ENCODE data around the gene CRTAC1. TPM values are rescaled to one million over a fixed set of nuclear protein-coding genes. Genes with fewer than 3 reads are reported as not detected.

Gene CRTAC1
- total RNA-seq, 1 donor from 2014 or later = 0.82 TPM

DNA sequence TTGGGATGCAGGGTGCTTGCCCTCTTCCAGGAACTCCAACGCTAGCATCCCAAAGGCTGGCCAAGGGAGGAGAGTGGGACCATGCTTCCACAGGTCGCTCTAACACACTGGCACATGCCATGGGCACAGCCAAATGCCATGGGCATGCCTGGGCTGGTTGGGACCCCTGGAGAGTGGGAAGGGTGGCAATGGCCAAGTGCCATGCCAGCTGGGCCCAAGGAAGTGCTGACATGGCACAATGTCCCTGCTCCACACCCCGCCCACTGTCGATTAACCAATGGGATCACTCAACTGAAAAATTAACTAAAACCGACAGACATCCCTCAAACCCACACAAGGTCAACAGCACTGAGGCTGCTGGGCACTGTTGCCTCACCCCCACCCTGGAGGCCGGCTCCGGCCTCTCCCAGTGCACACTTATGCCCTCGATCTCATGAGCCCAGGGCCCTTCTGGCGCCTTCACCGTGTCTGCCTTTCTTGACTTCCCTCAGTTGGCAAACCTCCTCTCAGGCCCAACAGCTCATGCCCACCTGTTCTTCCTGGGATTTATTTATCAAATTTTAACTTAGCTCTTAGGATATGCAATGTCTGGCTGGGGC, 97.4 kb downstream of the CRTAC1 start:
- Mint-ChIP-seq H3K4me3 (no peak overlapping the region), H3K4me1 (no peaks in the 10 kb centered on the region), H3K27me3 (ENCODE audit: low read depth) (peaks cover 36% of the 10 kb centered on the region), H3K27ac (ENCODE audit: unreplicated experiment) (no peak overlapping the region), H3K36me3 (ENCODE audit: low read depth) (no peaks in the 10 kb centered on the region), H3K9me3 (no peaks in the 10 kb centered on the region)
- no peak for DNase-seq (ENCODE audit: low read depth, low spot score)
- TF ChIP-seq, protein P1, sequence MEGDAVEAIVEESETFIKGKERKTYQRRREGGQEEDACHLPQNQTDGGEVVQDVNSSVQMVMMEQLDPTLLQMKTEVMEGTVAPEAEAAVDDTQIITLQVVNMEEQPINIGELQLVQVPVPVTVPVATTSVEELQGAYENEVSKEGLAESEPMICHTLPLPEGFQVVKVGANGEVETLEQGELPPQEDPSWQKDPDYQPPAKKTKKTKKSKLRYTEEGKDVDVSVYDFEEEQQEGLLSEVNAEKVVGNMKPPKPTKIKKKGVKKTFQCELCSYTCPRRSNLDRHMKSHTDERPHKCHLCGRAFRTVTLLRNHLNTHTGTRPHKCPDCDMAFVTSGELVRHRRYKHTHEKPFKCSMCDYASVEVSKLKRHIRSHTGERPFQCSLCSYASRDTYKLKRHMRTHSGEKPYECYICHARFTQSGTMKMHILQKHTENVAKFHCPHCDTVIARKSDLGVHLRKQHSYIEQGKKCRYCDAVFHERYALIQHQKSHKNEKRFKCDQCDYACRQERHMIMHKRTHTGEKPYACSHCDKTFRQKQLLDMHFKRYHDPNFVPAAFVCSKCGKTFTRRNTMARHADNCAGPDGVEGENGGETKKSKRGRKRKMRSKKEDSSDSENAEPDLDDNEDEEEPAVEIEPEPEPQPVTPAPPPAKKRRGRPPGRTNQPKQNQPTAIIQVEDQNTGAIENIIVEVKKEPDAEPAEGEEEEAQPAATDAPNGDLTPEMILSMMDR (conservative IDR thresholded peaks at IDR 0.05) = no peak

DNA sequence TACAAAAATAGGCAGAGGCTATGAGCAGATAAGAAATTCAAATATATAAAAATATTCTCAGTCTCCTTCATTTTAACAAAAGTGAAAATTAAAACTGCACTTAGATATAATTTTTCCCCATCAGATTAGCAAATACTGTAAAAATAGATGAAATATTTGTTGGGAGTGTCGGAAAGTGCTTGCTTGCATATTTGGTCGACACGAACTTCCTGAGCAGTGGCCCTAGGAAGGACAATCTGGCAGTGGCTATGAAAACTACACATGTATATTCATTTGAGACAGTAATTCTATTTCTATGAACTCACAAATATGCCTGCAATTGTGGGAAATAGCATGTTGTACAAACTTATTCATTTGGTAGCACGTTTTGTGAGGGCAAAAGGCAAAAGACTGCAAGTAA, 99.4 kb downstream of the CRTAC1 start:
- Mint-ChIP-seq H3K36me3 (ENCODE audit: low read depth) (no peaks in the 10 kb centered on the region), H3K4me1 (no peaks in the 10 kb centered on the region), H3K27me3 (ENCODE audit: low read depth) (peaks cover 40% of the 10 kb centered on the region), H3K4me3 (no peak overlapping the region), H3K9me3 (no peaks in the 10 kb centered on the region), H3K27ac (ENCODE audit: unreplicated experiment) (no peak overlapping the region)
- TF ChIP-seq, protein P1 (conservative IDR thresholded peaks at IDR 0.05) = no peak
- DNase-seq (ENCODE audit: low read depth, low spot score) = no peak

DNA sequence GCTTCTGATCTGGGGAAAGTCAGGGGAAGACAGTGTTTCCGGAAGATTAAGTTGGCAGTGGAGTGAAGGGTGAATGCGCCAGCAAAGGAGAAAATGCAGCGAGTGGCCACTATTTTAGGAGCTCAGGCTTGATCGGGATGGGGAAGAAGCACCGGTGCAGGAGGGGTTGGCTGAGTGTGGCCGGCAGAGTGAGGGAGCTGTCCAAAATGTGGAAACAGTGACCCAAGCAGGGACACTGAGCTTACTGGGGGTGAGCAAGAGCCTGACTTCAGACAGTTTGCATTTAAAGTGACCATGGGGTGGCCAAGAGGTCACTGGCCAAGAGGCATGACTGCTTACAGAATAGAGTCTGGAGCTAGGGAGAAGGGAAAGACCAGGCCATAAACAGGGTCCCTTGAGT, 101.5 kb downstream of the CRTAC1 start:
- H3K9me3 Mint-ChIP-seq = no peaks in the 10 kb centered on the region
- peaks cover 44% of the 10 kb centered on the region for H3K27me3 Mint-ChIP-seq (ENCODE audit: low read depth)
- no peak overlapping the region for H3K27ac Mint-ChIP-seq (ENCODE audit: unreplicated experiment)
- H3K4me1 Mint-ChIP-seq = no peaks in the 10 kb centered on the region
- TF ChIP-seq, protein P1 (conservative IDR thresholded peaks at IDR 0.05) = no peak
- DNase-seq (ENCODE audit: low read depth, low spot score) = no peak
- no peaks in the 10 kb centered on the region for H3K36me3 Mint-ChIP-seq (ENCODE audit: low read depth)
- no peak overlapping the region for H3K4me3 Mint-ChIP-seq

DNA sequence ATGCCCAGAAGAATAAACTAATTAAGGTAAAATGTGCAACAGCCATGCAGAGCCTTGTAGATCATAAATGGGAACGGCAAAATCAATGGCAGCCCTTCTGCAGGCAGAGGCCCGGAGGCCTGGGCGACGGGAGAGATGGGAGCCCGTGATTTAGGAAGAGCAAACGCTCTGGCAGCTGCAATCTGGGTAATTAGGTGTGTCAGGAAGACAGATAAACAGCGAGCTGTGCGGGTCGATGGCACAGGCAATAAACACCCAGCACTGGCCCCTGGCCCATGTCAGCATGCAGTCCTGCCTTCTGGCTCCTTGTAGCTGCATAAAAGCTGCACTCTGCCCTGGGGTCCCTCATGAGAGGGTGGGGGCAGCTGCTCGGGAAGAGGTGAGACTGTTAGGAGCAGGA, 102.8 kb downstream of the CRTAC1 start:
- Mint-ChIP-seq H3K4me3 (no peak overlapping the region), H3K9me3 (no peaks in the 10 kb centered on the region), H3K27ac (ENCODE audit: unreplicated experiment) (no peak overlapping the region), H3K27me3 (ENCODE audit: low read depth) (peaks cover 44% of the 10 kb centered on the region), H3K36me3 (ENCODE audit: low read depth) (no peaks in the 10 kb centered on the region), H3K4me1 (no peaks in the 10 kb centered on the region)
- TF ChIP-seq, protein P1 (conservative IDR thresholded peaks at IDR 0.05) = no peak
- DNase-seq (ENCODE audit: low read depth, low spot score) = no peak

DNA sequence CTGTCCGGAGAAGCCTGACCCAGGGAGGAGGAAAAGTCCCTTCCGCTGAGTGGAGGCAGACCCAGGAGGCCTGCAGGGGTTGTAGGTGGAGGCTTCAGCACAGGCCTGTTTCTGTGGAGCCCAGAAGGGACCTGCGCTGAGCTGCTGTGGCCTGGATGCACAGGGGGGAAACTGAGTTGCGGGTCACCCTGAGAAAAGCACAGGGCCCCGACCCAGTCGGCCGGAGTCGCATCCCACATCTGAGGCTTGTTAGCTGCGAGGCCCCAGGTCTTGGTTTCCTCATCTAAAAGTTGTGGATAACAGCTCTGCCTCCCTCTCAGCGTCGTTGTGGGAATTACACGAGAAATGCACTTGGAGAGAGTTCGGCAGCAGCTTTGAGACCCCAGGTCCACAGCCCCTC, 104.4 kb downstream of the CRTAC1 start:
- DNase-seq (ENCODE audit: low read depth, low spot score) = no peak
- H3K27me3 Mint-ChIP-seq (ENCODE audit: low read depth) = peaks cover 42% of the 10 kb centered on the region
- H3K4me3 Mint-ChIP-seq = no peak overlapping the region
- peaks cover 7% of the 10 kb centered on the region for H3K4me1 Mint-ChIP-seq
- H3K27ac Mint-ChIP-seq (ENCODE audit: unreplicated experiment) = no peak overlapping the region
- TF ChIP-seq, protein P1 (conservative IDR thresholded peaks at IDR 0.05) = no peak
- no peaks in the 10 kb centered on the region for H3K9me3 Mint-ChIP-seq
- no peaks in the 10 kb centered on the region for H3K36me3 Mint-ChIP-seq (ENCODE audit: low read depth)

Measured in neural crest cell (in vitro differentiated cells).